H7 (cell line): ENCODE measurements around the gene COL1A1. TPM values are rescaled to one million over a fixed set of nuclear protein-coding genes. Genes with fewer than 3 reads are reported as not detected.

Experiments
- DNase-seq: peaks from one replicate; pipeline ENCODE4 v3.0.0; 2012
- H3K27me3 ChIP-seq: 2 replicates; pipeline ENCODE4 v1.6.0; 2011; ENCODE audit warnings: mild to moderate bottlenecking, low read length; ENCODE audit not compliant: control insufficient read depth, insufficient read depth
- H3K36me3 ChIP-seq: replicated peaks from 2 replicates; pipeline ENCODE4 v1.5.1; 2011; ENCODE audit warnings: low read length; ENCODE audit not compliant: control insufficient read depth, insufficient read depth
- H3K4me3 ChIP-seq: 2 replicates; pipeline ENCODE4 v1.5.1; 2011; ENCODE audit warnings: low read depth, mild to moderate bottlenecking, control low read depth, low read length, moderate library complexity; ENCODE audit not compliant: insufficient read depth
- total RNA-seq: library from RNA; depleted of rRNA; stranded (reverse); fragments of >200 nt; shearing (Covaris generic); gene quantifications from 2 replicates; pipeline ENCODE4 v1.2.3, GENCODE V29; 2014

COL1A1 gene
- total RNA-seq, 1 experiment from 2014 or later = 8.2 TPM

- peaks cover 22% of the 10 kb centered on the region for H3K36me3 ChIP-seq
- peak overlapping the region; percentile 57 for H3K4me3 ChIP-seq
- no peak for DNase-seq
- peaks cover 22% of the 10 kb centered on the region for H3K27me3 ChIP-seq
Observed at GRCh38 chr17:50199211-50199802, 2.1 kb downstream of the COL1A1 start.

DNA sequence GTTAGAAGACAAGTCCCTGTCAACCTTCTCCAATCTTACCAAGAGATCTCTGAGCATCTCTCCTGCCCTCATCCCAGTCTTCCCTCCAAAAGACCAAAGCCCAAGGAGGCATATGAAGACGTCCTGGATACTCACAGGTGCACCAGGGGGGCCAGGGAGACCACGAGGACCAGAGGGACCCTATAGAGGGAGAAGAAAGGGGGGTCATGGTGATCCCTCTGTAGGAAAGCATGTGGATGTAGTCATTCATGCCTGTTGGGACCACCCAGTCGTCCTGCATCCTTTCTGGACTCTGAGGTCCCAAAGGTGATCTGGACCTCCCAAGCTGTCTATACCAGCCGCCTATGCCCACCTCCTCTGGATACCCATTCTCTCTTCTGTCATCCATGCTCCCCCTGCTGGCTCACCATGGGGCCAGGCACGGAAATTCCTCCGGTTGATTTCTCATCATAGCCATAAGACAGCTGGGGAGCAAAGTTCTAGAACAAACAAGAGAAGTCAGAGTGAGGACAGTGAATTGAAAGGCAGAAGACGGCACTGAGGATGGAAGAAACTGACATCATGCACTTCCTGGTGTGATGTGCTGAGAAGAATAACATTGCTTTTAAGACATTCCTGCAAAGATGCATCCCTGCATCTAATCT is 3.3 kb downstream of the COL1A1 start:
- Histone ChIP-seq H3K36me3 (peaks cover 26% of the 10 kb centered on the region), H3K4me3 (no peak overlapping the region), H3K27me3 (peaks cover 22% of the 10 kb centered on the region)
- DNase-seq = peak; percentile 80

DNA sequence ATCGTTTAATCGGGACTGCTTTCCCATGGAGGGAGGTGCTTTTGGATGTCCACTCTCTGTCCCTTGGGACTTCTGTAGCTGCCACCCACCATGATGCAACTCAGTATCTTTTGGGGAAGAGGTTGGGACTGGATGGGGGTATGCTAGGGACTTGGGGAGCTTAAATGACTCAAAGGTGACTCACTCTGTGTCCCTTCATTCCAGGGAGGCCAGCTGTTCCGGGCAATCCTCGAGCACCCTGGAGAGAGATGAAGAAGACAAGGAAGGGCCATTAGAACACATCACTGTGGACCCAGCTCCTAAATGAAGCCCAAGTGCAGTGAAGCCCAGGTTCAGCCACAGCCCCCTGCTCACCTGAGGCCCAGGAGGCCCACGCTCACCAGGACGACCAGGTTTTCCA is 4.6 kb downstream of the COL1A1 start:
- H3K27me3 ChIP-seq = peaks cover 11% of the 10 kb centered on the region
- H3K36me3 ChIP-seq = peaks cover 36% of the 10 kb centered on the region
- no peak for DNase-seq
- H3K4me3 ChIP-seq = no peak overlapping the region

GRCh38 chr17:50196036-50196435 is 5.4 kb downstream of the COL1A1 start:
- no peak for DNase-seq
- Histone ChIP-seq H3K4me3 (no peak overlapping the region), H3K36me3 (peaks cover 38% of the 10 kb centered on the region), H3K27me3 (peaks cover 3% of the 10 kb centered on the region)

GRCh38 chr17:50194934-50195865 is 6.2 kb downstream of the COL1A1 start:
- H3K27me3 ChIP-seq = no peaks in the 10 kb centered on the region
- no peak for DNase-seq
- H3K4me3 ChIP-seq = no peak overlapping the region
- peaks cover 40% of the 10 kb centered on the region for H3K36me3 ChIP-seq

- Histone ChIP-seq H3K4me3 (no peak overlapping the region), H3K36me3 (peaks cover 45% of the 10 kb centered on the region)
Observed at GRCh38 chr17:50194140-50194933, 7.1 kb downstream of the COL1A1 start.

DNA sequence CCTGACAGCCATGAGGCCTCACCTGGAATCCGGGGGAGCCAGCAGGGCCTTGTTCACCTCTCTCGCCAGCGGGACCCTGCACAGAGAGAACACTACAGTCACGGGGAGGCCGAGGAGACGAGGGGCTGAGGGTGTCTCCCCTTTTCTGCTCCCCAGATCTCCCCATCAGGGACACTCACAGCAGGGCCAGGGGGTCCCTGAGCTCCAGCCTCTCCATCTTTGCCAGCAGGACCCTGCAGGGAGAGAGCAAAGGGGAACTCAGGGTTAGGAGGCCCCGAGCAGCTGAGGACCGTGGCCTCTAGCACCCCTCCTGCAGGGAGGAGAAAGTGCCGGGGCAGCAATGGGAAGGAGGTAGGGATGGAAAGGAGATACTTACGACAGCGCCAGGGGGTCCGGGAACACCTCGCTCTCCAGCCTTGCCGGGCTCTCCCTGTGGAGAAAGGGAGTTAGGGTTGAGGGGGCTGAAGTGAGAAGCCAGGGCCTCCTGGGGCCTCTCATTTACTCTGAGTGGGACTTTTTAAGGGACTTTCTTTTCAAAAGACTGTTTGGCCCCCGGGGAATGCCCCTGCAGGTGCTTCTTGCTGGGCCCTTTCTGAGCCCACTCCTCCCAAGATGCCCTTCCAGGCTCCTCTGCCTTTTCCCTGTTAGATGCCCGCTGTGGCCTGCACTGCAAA is 8.7 kb downstream of the COL1A1 start:
- Histone ChIP-seq H3K36me3 (peaks cover 48% of the 10 kb centered on the region), H3K4me3 (no peak overlapping the region), H3K27me3 (no peaks in the 10 kb centered on the region)
- DNase-seq = no peak

More at GRCh38 chr17:50194140-50194933, 7.1 kb downstream of the COL1A1 start:
- no peak for DNase-seq
- H3K27me3 ChIP-seq = no peaks in the 10 kb centered on the region

DNA sequence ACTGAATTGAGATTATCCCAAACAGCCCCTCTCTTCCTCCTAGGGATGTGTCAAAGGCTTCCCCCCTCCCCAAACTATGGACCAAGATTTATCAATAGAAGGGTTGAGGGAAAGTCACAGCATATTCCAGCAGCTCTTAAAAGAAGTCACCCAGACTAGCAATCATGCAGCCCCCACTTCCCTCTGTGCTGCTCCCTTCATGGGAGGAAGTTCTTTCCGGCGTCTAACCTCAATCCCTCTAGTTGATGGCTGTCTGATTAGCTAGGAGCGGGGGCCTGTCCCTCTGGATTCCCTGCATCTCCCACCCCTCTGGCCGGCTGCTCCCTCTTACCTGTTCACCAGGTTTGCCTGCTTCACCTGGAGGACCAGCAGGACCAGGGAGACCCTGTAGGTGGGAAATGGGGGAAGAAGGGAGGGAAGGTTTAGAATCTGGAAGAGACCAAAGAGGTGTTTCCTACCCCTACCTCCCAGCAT is 9.2 kb downstream of the COL1A1 start:
- Histone ChIP-seq H3K4me3 (no peak overlapping the region), H3K36me3 (peaks cover 45% of the 10 kb centered on the region)

DNA sequence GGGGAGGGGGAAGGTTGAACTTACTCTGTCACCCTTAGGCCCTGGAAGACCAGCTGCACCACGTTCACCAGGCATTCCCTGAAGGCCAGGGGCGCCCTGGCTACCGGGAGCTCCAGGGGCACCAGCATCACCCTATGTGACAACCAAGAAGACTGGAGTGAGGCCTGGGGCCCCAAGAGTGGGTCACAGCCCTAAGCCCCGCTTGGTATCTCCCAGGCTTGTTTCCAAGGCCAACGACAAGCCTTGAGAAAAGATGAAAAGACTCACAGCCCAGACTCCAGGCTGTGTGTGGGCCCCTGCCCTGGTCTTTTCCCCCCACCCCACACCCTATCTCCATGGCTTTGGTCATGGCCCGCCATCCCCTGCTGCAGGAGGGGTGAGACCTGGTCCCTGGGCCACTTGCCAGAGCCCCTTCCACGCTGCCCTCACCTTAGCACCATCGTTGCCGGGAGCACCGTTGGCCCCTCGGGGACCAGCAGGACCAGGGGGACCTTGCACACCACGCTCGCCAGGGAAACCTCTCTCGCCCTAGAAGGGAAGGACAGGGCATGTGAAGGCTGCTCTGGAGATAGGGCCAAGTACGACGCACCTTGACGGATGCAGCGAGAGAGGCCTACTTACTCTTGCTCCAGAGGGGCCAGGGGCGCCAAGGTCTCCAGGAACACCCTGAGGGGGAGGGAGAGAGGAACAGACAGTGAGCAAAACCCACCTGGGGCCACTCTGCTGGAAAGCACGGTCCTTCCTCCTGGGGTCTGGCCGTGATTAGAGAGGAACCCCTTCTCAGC is 9.9 kb downstream of the COL1A1 start:
- Histone ChIP-seq H3K27me3 (no peaks in the 10 kb centered on the region), H3K4me3 (no peak overlapping the region), H3K36me3 (peaks cover 39% of the 10 kb centered on the region)
- no peak for DNase-seq

More for the DNA sequence above, 9.2 kb downstream of the COL1A1 start:
- no peak for DNase-seq
- no peaks in the 10 kb centered on the region for H3K27me3 ChIP-seq

GRCh38 chr17:50190603-50191358 is 10.7 kb downstream of the COL1A1 start:
- Histone ChIP-seq H3K27me3 (no peaks in the 10 kb centered on the region), H3K36me3 (peaks cover 39% of the 10 kb centered on the region), H3K4me3 (no peak overlapping the region)
- no peak for DNase-seq

DNA sequence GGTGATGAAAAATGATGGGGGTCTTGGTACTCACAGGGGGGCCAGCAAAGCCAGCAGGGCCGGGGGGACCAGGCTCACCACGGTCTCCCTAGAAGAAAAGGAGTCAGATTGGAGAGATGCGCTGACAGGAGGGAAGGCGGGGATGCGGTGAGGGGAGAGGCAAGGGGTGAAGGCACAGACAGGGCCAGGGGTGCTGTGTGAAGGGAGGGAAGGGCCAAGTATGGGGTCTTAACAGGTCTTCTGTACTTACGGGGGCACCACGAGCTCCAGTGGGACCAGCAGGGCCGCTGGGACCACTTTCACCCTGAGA is 11.2 kb downstream of the COL1A1 start:
- H3K4me3 ChIP-seq = no peak overlapping the region
- no peak for DNase-seq
- no peaks in the 10 kb centered on the region for H3K27me3 ChIP-seq
- H3K36me3 ChIP-seq = peaks cover 38% of the 10 kb centered on the region

GRCh38 chr17:50189550-50190292 is 11.7 kb downstream of the COL1A1 start:
- Histone ChIP-seq H3K27me3 (no peaks in the 10 kb centered on the region), H3K4me3 (no peak overlapping the region), H3K36me3 (peaks cover 38% of the 10 kb centered on the region)
- DNase-seq = no peak
